Measurements from ENCODE around the gene LDB2.
"Not testable (repeated sequence)": the region's sequence is repeated elsewhere in the genome, so short reads cannot be mapped to it uniquely, and the experiment has no call there.

The LDB2 gene

DNA sequence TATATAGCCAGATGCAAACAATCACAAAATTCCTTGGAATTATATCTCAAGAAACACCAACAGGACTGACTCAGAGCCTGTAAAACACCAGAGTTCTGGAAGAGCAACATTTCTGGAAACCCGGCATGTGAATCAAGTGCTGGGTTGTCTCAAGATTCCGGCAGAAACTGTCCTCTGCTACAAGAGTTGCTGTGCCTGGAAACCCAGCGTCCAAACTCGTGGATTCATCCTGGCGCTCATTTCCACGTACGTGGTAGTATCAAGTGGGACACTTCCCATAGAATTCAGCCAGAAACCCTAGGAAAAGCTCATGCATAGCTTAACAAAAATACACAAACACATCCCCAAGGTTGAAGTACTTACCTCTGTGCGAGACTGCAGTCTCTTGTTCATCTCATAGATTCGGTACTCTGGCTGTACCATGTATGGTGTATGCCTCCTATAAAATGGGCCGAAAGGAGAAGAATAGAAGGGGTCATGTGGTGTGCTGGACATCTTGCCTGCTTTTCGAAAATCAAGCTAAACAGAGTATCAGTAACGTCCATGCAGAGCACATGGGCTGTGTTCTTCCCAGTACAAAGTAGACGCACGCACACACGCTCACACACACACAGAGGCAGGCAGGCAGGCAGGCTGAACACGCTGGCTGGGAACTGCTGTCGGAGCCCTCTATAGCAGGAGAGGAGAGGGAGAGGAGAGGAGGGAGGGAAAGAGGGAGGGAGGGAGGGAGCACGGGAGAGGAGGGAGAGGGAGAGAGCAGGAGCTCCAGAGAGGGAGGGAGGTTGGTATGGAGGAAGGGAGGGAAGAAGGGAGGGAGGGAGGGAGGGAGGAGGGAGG is at the start of gene LDB2:
Gene LDB2, minus strand, starts transcription at position 655 of the 837 bp plus-strand sequence.
- DNase-seq (ENCODE audit: low read depth in 3 of 3, low spot score in 1 of 3): no peak

DNA sequence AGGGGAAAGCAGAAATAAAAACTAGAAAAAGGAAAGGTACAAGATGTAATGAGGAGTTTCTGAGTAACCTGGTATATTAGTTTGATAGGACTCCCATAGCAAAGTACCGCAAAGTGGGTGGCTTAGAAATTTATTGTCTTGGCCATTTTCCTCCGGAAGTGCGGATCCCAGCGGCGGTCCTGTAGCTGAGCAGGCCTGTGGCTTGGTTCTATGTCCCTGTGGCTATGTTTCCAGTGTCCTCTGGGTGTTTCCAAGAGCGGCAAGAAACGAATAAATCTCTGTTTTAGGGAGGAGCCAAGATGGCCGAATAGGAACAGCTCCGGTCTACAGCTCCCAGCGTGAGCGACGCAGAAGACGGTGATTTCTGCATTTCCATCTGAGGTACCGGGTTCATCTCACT is 44.0 kb upstream of the LDB2 start:
- no peak for DNase-seq (ENCODE audit: low read depth in 3 of 3, low spot score in 1 of 3)

DNA sequence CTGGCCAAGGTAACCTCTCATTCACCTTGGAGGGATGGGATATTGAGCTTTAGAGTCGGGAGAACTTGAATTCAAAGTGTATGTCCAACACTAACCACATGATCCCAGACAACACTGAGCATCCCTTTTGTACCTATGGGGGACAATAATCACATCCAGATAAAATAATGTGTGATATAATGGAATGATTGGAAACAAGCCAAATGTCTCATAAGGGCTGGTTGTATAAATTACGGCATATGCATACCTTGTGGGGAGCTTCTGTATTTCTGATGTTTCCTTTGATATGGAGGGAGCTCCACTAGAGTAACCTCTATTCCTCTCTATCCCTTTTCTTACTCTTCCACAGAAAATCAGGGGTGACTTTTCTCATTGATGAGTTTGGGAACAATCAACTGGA is 40.7 kb upstream of the LDB2 start:
- no peak for DNase-seq (ENCODE audit: low read depth in 3 of 3, low spot score in 1 of 3)

DNA sequence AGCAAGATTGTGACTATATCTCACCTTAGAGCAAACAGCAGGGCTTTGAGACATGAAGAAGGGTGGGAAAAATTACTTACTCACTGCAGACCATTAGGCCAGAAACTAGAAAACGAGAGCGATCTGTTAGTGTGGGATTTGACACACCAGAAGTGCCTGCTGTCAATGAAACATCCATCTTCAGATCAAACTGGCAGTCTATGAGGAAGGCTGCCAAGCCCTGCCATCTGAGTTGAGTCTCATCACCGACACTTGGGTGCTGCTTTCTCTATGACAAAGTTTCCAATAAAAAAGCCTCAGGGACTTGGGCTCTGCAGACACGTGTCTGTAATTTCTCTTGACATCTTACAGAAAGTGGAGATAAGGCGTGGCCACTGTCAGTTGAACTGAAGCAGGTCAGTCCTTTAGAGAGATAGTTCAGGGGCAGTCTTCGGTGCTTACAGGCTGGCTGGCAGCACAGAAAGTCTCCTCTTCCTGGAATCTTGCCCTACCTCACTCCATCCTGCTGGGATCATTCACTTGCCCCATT is 40.1 kb upstream of the LDB2 start:
- DNase-seq (ENCODE audit: low read depth in 3 of 3, low spot score in 1 of 3): no peak

DNA sequence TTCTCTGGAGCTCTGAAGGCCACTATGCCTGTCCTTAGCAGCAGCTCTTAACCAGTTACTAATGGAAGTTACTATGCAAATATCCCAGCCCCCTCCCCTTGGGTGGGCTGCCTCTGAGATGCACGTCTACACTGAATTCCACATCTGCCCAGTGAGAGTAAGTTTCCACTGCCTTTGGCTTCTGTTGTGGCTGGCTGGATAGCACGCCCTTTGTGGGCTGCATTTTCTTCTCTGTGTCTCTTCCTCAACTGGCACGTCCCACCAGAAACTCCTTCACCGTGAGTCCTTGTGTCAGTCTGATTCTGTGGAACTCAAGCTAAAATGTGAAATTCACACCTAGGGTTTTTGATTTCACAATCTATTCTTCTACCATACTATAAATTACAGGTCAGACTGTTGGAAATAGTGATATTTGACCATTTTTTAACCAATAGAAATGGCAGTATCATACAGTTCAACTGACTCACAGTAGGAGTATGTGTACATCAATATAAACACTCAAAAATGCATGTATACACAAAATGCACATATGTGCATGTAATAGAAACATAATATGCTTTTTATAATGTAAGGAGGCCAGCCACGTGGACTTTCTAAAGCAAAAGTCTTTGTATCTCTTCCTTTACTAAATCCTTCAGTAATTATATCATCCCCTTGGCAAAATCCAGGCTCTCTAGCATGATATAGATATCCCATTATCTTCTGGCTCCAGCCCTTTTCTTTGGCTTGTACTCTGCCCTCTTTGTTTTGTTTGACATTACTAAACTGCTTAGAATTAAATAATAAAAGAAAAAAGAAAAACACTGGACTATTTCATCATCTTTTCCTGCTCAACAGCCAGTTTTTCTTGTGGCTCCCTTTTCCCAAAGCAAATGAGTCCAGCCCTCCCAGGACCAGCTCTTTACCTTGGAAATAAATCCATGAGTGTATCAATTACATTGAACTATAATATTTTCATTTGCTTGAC is 33.2 kb upstream of the LDB2 start:
- DNase-seq (ENCODE audit: low read depth in 3 of 3, low spot score in 1 of 3): no peak

DNA sequence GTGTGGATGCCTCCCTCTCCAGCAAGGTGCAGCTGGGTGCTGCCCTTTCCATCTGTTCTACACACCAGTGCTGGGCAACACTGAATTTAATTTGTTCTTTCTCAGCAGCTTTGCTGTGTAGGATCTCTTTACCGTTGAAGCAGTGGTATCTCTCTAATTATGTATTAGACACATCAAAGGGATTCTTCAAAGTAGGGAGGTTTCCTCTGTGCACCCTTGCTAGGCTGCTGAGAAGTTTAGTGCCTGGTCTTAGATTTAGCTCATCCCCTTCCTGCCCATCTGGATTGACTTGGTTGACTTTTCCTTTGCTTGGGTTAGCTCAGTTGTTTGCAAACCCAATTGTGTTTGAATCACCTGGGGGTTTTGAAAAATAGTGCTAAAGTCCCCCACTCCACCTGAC is 27.8 kb upstream of the LDB2 start:
- DNase-seq (ENCODE audit: low read depth in 3 of 3, low spot score in 1 of 3): no peak

DNA sequence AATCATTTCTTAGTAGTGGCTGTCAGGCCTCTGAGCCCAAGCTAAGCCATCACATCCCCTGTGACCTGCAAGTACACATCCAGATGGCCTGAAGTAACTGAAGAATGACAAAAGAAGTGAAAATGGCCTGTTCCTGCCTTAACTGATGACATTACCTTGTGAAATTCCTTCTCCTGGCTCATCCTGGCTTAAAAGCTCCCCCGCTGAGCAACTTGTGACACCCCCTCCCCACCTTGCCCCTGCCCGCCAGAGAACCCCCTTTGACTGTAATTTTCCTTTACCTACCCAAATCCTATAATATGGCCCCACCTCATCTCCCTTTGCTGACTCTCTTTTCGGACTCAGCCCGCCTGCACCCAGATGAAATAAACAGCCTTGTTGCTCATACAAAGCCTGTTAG is 20.3 kb upstream of the LDB2 start:
- not testable (repeated sequence) for DNase-seq (ENCODE audit: low read depth in 3 of 3, low spot score in 1 of 3)

DNA sequence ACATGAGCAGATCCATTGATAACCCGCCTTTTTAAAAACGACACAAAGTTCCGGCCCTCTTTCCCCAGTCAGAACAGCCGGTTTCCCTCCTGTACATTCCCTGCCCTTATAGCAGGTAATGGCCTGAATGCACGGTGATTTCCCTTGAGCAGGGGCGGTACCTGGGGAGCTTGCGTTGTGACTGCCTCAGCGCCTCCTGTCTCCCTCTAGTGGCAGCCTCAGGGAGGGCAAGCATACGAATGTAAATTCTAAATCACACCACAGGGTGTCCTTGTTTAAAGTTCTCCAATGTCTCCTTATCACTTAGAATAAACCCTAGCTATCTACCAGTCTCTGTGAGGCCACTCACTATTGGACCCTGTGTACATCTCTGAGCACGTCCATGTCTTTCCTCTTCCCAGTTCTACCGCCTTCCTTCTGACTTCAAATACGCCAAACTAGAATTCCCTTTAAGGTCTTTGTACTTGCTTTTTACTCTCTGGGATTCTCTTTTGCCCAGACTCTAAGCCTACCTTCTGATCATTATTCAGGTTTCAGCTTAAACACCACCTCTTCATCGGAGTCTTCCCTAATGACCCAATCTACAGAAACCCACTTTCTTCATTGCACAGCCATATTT is 18.4 kb upstream of the LDB2 start:
- peak; percentile 12 to 52 (median 22) for DNase-seq (ENCODE audit: low read depth in 3 of 3, low spot score in 1 of 3)

DNA sequence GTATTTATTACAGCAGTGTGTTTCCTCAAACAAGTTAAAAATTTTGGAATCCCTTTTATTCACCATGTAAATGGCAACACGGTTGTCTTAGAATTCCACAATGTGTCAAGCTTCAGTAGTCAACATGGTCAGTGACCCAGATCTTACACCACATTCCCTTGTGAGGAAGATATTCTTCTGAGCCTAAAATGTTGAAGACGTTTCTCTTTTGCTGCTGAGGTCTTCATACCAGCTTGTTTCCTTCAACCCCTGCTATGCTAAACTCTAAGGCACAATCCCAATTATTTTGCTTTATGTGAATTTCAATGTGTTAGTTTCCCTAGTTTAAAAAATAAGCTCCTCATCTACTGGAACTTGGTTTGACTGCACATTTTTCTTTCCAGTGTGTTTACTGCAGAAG is 17.6 kb upstream of the LDB2 start:
- no peak for DNase-seq (ENCODE audit: low read depth in 3 of 3, low spot score in 1 of 3)

DNA sequence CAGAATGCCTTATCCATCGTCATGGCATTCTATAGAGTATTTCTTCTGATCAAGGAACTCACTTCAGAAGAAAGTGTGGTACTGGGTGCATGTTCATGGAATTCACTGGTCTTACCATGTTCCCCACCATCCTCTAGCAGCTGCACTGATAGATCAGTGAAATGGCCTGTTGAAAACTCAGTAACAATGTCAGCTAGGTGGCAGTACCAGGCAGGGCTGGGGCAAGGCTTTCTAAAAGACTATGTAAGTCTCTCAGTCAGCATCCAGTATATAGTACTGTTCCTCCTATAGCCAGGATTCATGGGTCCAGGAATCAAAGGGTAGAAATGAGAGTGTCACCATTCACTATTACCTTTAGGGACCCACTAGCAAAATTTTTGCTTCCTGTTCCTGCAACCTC is 15.8 kb upstream of the LDB2 start:
- no peak for DNase-seq (ENCODE audit: low read depth in 3 of 3, low spot score in 1 of 3)

DNA sequence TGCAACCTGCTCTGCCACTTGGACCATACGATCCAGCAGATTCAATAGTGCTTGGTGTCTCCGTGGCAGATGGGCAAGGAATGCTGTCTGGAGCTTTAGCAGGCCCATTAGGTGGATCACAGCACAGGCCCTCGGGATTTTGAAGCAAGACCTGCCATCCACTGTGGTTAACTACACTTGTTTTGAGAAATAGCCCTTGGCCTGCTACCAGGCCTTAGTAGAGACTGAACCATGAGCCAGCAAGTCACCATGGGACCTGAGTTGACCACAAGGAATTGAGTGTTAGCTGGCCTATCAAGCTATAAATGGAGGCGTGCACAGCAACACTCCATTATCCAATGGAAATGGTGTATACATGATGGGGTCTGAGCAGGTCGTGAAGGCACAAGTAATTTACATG is 14.5 kb upstream of the LDB2 start:
- no peak for DNase-seq (ENCODE audit: low read depth in 3 of 3, low spot score in 1 of 3)

DNA sequence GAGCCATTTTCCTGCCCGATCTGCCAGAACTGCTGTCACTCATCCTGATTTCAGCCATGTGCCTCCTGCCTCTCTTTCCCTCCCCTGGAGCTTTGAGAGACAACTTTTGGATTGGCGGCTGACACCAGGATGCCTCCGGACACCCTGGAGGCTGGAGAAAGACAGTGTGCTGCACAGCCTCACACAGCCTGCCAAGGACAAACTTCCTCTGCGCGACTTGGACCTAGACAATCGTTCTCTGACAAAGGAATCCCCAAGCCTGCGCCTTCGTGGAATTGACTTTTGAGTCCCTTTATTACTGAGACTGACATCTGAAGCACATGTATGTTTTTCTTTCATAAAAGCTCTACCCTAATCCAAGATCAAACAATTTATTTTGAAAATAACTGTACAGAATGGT is 10.8 kb upstream of the LDB2 start:
- DNase-seq (ENCODE audit: low read depth in 3 of 3, low spot score in 1 of 3): no peak

DNA sequence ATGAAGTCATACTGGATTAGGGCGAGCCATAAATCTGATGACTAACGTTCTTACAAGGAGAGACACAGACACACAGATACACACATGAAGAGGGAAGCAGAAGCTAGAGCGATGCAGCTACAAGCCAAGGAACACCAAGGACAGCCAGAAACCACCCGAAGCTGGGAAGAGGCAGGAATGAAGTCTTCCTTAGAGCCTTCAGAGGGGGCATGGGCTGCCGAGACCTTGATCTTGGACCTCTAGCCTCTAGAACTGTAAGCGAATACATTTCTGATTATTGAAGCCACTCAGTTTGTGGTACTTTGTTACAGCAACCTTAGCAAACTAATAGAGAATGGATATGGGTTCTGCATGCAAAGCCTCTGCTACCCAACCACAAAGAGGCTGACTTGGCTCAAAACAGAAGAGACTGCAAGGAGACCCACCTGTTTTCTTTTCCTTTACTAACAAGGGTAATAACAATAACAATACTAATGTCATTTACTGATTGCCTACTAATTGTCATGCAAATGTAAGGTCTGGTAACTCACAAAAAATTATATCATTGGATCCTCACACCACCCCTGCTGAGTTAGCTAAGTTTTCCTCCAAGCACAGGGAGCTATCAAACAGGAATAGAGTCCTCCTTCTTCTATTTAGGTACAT is 10.1 kb upstream of the LDB2 start:
- no peak for DNase-seq (ENCODE audit: low read depth in 3 of 3, low spot score in 1 of 3)

DNA sequence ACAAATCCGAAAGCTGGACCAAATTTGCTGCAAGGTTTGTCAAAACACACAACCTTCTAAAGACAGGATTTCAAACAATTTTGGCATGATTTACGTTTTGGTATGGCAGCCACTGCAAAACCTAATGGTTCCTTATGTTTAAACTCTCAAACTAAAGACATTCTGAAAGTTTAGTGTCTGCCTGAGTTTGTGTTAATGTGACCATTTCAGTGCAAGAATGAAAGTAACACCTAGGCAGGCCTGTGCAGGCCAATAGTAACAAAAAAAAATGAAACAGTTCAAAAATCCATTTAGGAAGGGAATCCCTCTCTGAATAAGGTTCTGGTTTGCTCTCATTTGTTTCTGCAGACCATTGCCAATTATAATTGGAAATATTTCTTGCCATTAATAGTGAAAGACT is 1.9 kb upstream of the LDB2 start:
- no peak for DNase-seq (ENCODE audit: low read depth in 3 of 3, low spot score in 1 of 3)

DNA sequence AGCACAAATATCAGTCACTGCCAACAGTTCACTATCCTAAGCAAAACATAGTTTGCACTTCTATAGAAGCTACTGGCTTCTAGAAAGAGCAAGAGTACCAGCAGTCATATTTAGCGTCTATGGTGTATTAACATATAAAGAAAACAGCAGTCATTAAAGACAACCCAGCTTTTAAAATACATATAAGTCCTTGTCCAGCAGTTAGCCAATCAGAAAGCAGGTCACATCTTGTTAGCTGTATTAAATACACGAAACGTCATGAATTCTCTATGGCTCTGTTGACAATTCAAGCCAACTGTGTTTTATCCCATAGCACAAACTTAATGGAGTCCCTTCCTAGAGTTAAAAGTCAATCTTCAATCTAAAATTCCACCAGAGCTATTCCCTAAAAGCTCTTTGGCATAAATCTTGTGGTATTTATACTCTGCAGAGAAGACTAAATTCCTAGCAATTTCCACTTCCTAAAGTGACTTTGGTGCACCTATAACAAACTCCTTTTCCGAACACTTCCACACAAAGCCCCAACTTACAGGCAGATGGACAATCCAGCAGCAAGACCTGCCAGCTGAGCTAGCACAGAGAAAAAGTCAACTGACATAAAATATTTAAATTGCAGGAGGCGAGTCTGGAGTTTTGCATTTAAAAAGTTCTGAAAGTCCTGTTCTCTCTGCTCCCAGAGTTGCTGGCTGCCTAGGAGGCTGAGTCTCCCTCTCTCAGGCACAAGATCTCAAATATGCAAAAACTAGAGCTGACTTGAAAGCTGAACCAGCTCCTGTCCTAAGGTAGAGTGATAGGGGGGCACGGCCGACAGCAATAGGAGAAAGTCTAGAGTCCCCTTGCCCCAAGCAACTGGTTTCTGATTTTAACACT is 1.3 kb downstream of the LDB2 start:
- DNase-seq (ENCODE audit: low read depth in 3 of 3, low spot score in 1 of 3): no peak

DNA sequence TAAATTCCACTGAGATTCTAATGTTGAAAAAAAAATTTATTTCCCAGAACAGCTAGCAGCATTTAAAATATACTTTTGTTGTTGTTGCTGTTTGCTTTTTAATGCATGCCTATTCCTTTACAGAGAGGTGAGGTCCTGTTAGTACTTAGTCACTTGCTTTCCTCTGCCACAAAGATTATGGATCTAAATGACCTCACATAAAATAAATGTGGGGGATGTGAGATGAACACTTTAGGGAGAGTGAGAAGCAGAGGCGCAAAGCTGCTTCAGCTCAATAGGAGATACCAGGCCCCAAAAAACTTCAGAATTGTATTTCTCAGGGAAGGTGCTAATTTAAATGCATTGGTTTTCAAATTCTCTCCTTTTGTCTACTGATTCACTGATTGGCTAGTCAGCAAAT is 4.0 kb downstream of the LDB2 start:
- DNase-seq (ENCODE audit: low read depth in 3 of 3, low spot score in 1 of 3): no peak

DNA sequence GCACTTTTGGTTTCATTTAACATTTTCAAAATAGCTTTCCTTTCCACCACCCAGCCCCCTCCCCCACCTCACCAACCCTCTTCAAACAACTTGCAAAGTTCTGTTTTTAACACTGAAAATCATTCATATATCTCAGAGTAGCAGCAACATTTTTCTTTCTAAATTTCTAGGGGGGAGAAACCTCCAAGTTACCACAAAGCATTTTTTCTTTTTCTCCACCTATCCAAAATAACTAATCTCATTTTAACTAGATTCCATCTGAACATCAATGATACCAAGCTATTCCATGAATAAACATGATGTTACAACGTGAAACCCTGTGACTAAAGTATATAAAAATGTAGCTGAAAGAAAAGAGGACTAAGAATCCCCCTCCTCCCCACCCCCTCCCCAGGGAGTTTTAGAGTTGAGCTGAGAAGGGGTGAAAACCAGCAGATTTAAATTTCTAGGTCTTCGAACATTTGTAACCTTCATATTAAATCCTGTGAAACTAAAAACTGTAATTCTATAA is 5.2 kb downstream of the LDB2 start:
- DNase-seq (ENCODE audit: low read depth in 3 of 3, low spot score in 1 of 3): no peak

DNA sequence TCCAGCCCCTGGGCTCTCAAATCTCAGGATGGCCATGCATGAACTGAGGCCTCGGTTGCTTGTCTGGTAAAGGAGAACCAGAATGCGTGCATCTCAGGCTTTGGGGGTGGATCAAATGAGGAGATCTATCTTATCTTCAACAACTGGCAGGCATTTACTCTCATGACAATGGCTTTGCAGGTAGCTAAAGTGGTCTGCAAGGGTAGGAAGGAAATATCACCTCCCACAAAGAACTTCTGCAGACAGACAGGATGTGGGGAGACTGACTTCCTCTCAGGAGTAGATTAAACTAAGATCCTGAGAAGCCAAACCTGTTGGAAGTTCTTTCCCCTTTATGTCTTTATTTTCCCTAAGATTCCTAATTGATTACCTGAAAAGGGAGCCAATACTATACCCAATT is 7.8 kb downstream of the LDB2 start:
- no peak for DNase-seq (ENCODE audit: low read depth in 3 of 3, low spot score in 1 of 3)

DNA sequence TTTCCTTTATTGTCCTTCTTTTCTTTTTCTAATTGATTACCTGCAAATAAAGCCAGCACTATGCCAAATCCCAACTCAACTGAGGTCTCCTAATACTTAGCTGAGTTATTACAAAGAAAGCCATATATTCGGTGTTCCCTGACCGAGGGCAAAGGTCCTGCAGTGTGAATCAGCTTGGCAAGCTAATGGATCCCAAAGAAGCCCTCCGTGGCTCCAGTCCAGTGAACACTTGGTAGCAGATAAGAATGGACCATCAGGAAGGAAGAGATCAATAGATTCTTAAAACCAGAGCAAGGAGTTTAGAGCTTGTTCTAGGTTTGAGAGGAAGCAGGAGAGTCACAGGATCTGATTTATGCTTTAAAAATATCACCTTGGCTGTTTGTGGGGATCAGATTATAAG is 8.5 kb downstream of the LDB2 start:
- DNase-seq (ENCODE audit: low read depth in 3 of 3, low spot score in 1 of 3): no peak

DNA sequence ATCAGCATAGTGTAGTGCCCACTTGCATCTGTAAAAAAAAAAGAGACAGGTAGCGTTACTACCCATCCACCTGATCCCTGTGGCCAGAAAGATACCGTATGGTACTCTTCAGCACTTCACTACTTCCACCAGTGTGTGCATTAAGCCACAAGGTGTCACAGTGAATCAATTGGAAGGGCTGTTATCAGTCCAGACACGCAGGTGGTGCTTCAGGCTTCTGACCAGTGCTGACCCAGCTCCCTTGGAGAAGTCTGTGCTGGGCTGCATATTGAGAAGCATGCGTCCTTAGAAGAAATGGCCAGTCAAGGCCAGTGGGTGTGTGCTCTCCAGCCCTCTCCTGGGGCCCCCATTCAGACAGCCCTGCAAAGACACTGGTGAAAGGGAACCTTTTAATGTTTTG is 10.6 kb downstream of the LDB2 start:
- DNase-seq (ENCODE audit: low read depth in 3 of 3, low spot score in 1 of 3): no peak

Data from stimulated activated CD4-positive, alpha-beta T cell treated with anti-CD3 and anti-CD28 coated beads, TNF-alpha, amount 100 ng/mL, for 1 hour (primary cell).